RWPE2 (cell line): ENCODE data around the gene SLAMF6.

Source experiments
- ATAC-seq: fragments of 200-7000 bp; cut with Tn5 transposase; 3 replicates; pipeline ENCODE4 v1.9.1; 2021; ENCODE audit warnings: low read depth
- DNase-seq: peaks from one replicate; pipeline ENCODE4 v3.0.0-alpha.2; 2020; ENCODE audit warnings: low spot score
- H3K27ac ChIP-seq: fragments of 450-650 bp; 2 replicates; pipeline ENCODE4 v1.5.1; 2017; ENCODE audit warnings: mild to moderate bottlenecking; ENCODE audit not compliant: poor library complexity, severe bottlenecking
- H3K27me3 ChIP-seq: fragments of 250-450 bp; sonication (Bioruptor Pico); 2 replicates; pipeline ENCODE4 v1.5.1; 2021; ENCODE audit warnings: mild to moderate bottlenecking, moderate library complexity; ENCODE audit not compliant: insufficient read depth, poor library complexity, severe bottlenecking
- H3K36me3 ChIP-seq: fragments of 250-450 bp; sonication (Bioruptor Pico); 2 replicates; pipeline ENCODE4 v1.5.1; 2020; ENCODE audit warnings: low read depth, mild to moderate bottlenecking, moderate library complexity
- H3K4me1 ChIP-seq: fragments of 250-450 bp; sonication (Bioruptor Pico); 2 replicates; pipeline ENCODE4 v1.5.1; 2021; ENCODE audit warnings: mild to moderate bottlenecking, moderate library complexity; ENCODE audit not compliant: insufficient read depth, poor library complexity, severe bottlenecking
- H3K4me3 ChIP-seq: fragments of 250-450 bp; sonication (Bioruptor Pico); 2 replicates; pipeline ENCODE4 v1.5.1; 2021; ENCODE audit warnings: mild to moderate bottlenecking, moderate library complexity; ENCODE audit not compliant: severe bottlenecking
- H3K9me3 ChIP-seq: fragments of 250-450 bp; sonication (Bioruptor Pico); 2 replicates; pipeline ENCODE4 v1.5.1; 2021; ENCODE audit warnings: mild to moderate bottlenecking, moderate library complexity; ENCODE audit not compliant: severe bottlenecking
- CTCF ChIP-seq: fragments of 450-650 bp; IDR thresholded peaks from one replicate; pipeline ENCODE4 v1.5.1; 2017; ENCODE audit warnings: mild to moderate bottlenecking, moderate library complexity; ENCODE audit not compliant: poor library complexity, severe bottlenecking

Gene SLAMF6

GRCh38 chr1:160542303-160542945 is 19.4 kb upstream of the SLAMF6 start:
- no peaks in the 10 kb centered on the region for H3K27me3 ChIP-seq
- no peaks in the 10 kb centered on the region for H3K9me3 ChIP-seq
- TF ChIP-seq CTCF, result no peak
- DNase-seq, result no peak
- H3K4me3 ChIP-seq, result no peak overlapping the region
- peaks cover 7% of the 10 kb centered on the region for H3K4me1 ChIP-seq
- no peak for ATAC-seq
- H3K36me3 ChIP-seq, result no peaks in the 10 kb centered on the region
- H3K27ac ChIP-seq, result no peak overlapping the region

- DNase-seq (no peak), ATAC-seq (0 out of 3 replicates have a peak, but pooled peaks have one; percentile 46)
- Histone ChIP-seq H3K27ac (no peak overlapping the region), H3K36me3 (no peaks in the 10 kb centered on the region), H3K4me3 (no peak overlapping the region), H3K4me1 (peaks cover 7% of the 10 kb centered on the region), H3K27me3 (no peaks in the 10 kb centered on the region), H3K9me3 (no peaks in the 10 kb centered on the region)
- TF ChIP-seq CTCF, result no peak
Measured at GRCh38 chr1:160541622-160542302, 18.7 kb upstream of the SLAMF6 start.

- Histone ChIP-seq H3K4me3 (no peak overlapping the region), H3K36me3 (no peaks in the 10 kb centered on the region), H3K9me3 (no peaks in the 10 kb centered on the region), H3K4me1 (peaks cover 7% of the 10 kb centered on the region), H3K27ac (no peak overlapping the region), H3K27me3 (no peaks in the 10 kb centered on the region)
- ATAC-seq (no peak), DNase-seq (no peak)
- no peak for TF ChIP-seq CTCF
Measured at GRCh38 chr1:160540859-160541233, 17.8 kb upstream of the SLAMF6 start.

GRCh38 chr1:160539990-160540858 is 17.2 kb upstream of the SLAMF6 start:
- no peaks in the 10 kb centered on the region for H3K36me3 ChIP-seq
- ATAC-seq, result peak; percentile 31; the same call in 2 of the 3 replicates
- DNase-seq, result no peak
- peaks cover 7% of the 10 kb centered on the region for H3K4me1 ChIP-seq
- no peaks in the 10 kb centered on the region for H3K27me3 ChIP-seq
- no peak for TF ChIP-seq CTCF
- no peak overlapping the region for H3K27ac ChIP-seq
- no peaks in the 10 kb centered on the region for H3K9me3 ChIP-seq
- no peak overlapping the region for H3K4me3 ChIP-seq
